Hippocampal formation (tissue), 2 donors: ENCODE measurements around the gene FRMPD4.

Experiments
- DNase-seq, 2 donors: peaks; one replicate each; lab custom pipeline; 2025; lab: John Stamatoyannopoulos, UW

Gene FRMPD4

DNA sequence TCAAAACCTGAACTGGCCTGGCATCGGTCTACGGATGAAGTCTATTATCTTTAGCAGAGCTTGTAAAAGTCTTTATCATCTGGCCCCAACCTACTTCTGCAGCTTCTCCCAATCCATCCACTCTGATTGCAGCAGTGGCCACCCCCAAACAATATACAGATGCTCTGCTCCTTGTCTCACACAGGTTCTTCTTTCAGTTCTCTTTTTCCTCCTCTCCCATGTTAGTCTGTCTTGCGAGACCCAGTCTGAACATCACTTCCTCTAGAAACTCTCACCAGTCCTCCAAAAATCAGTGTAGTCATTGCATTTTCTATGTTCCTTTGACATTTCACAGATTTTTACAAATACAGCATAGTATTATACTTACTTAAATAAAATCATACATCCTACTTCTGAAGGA, 163.0 kb downstream of the FRMPD4 start:
- no peak for DNase-seq

DNA sequence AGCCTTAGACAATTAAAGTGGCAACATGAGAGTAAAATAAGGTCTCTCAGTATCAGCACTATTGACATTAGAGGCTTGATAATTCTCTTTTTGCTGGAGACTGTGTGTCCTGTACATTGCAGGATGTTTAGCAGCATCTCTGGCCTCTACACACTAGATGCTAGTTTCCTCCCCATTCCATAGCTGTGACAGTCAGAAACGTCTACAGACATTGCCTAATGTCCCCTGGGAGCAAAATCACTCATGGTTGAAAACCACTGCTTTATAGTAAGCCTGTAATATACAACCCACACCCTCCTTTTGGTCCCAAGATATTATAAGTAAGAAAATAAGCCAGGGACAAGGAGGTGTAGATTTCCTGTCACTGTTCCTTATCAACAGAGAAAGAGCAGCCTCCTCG, 166.0 kb downstream of the FRMPD4 start:
- no peak for DNase-seq

DNA sequence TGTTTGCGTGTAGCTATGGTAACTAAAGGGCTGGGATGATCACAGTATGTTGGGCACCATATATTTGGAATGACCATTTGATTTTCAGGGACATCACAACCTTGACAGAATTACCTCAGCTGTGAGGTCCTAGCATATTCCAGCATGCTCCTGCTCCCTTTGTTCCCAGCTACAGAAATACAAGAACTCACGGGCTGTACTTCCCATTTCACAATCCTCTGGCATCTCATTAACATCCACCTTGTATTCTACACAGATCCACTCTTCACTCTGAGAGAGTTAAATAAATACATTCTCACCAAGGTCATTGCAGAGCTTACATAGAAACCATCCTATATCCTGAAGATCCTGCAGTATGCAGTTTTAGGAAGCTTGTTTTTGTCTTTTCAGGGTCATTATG, 169.7 kb downstream of the FRMPD4 start:
- DNase-seq: no peak

DNA sequence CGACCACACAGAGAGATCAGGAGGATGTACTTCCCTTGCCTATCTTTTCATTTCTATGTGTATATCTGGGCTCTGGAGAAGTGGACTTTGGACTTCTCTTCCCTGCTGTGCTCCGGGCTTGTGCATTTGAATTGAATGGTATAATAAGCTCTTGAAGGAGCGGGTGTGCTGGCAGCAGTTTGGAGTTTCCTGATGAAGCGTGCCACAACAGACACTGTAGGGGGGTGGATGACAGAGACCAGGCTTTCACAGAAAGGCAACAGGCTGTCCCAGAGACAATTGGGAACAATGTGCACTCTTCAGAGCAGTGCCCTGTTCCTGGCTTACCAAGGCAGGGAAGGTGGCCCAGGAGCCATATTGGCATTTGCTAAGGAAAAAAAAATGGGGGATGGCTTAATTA, 170.1 kb downstream of the FRMPD4 start:
- DNase-seq: no peak

DNA sequence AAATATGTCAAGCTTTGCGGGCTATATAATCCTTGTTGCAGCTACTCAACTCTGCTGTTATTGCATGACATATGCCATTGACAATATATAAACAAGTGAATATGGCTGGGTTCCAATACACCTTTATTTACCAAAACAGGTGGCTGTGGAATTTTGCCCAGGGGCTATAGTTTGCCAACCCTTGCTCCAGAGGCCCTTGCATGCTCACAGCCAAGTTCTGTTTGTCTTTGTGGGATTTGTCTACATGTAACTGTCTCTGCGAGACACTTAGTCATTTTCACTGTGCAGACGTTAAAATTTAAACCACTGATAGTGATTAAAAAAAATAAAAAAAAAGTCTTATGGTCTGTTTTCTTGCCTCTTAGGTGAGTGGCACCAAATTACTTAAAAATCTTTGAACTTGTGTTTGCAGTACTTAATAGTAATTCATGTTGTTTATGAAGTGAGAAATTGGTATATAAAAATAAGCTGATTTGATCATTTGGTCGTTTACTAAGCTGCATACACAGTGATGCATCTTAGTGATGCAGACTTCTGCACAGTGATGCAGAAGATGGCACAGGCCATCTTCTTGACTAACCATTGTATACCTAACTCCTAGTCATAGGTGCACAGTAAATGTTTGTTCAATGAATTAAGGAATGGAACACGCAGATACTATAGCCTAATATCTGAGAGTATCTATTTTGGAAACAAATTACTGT, 170.9 kb downstream of the FRMPD4 start:
- no peak for DNase-seq

DNA sequence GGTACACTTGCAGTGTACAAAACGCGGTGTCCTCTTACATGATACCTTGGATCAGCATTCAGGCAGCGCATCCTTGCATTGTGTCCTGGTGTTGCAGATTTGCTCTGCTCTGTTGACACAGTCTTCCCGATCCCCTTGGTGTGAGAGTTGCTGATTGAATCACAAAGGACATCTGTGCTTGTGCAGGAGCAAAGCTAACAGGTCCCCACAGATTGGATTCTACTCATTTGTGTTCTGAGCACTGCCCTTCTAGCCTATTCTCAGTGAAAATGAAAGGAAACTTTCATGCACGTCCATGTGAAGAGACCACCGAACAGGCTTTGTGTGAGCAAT, 171.4 kb downstream of the FRMPD4 start:
- no peak for DNase-seq

DNA sequence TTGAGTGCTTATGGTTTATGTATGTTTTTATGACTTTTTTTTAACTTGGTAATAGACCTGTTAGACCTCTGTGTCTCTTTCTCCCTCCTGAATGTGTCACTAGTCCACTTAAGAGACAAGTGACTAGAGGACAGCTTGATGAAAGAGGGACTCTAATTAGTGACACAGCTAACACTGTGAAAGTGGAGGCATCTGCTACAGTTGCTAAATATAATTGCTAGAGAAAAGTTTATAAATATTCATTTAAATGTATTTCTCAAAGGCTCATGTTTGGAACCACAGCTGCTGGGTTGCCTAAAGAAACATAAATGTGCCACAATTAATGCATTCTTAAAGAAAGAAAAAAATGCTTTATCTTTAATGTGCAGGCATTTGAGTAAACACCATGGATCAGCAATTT, 176.4 kb downstream of the FRMPD4 start:
- DNase-seq: no peak

DNA sequence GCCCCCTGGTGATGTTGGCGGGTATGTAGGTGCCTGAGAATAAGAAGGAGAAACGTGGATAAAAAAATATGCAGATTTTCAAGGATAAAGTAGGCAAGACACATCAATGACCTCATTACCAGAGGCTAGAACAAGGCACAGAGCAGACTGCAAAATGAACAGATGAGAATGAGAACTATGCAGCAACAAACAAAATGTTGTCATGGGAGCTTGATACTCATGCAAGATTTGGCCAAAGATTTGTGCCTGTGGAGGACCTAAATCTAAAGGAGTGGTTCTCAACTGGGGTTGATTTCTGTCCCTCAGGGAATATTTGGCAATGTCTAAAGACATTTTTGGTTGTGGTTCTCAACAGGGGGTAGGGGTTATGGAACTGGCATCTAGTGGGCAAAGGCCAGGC, 177.3 kb downstream of the FRMPD4 start:
- DNase-seq: no peak

DNA sequence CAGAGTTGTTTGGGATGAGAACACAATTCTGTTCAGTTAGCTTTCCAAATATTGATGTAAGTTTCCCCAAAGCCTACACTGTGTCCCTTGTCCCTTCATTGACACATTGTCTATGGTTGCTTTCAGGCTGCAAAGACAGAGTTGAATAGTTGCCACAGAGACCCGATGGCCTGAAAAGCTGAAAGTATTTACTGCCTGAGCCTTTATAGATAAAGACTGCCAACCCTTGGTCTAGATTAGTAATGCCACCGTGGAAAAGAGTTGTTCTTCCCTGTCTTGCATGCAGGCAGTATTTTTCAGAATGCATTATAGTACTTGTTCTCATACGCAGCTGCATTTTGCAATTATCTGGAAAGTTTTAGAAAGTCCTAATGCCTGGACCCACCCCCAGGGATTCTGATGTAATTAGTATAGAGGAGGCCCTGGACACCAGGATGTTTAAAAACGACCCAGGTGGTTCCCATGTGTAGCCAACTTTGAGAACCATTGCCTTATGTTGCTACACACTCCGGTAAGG, 180.8 kb downstream of the FRMPD4 start:
- DNase-seq: peak in 1 of 2 donors; percentile 12

DNA sequence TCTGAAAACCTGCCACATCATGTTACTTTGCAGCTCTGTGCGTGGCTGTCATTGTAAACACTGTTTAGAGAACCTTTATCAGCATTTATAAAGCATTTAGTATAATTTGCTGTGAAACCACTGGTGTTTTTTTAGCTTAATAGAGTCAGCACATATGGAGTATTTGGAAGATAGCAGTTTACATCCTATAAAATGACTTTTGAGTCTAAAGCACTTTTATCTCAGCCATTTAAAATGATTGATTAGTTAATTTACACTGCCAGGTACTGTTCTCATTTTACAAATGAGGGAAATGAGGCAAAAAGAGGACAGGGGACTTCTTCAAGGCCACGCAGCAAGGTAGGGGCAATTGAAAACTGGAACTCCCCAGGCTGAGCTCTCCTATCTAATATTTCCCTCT, 181.7 kb downstream of the FRMPD4 start:
- DNase-seq: no peak

DNA sequence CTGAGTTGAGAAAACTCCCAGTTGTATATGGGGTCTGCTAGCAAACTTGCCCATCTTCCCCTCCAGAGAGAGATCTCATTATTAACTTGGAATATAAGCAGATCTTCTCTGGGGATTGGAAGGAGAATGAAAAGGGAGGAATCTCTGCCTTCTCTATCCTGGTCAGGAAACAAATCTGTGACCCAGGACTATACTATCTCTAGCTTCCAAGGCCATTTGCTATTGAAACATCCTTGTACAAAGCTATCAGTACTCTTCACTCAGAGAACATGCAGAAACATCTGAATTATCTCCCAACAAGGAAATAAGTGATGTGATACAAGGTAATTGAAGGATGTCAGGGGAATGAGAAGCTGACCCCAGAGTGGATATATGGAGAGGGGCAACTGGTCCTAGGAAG, 183.8 kb downstream of the FRMPD4 start:
- no peak for DNase-seq

DNA sequence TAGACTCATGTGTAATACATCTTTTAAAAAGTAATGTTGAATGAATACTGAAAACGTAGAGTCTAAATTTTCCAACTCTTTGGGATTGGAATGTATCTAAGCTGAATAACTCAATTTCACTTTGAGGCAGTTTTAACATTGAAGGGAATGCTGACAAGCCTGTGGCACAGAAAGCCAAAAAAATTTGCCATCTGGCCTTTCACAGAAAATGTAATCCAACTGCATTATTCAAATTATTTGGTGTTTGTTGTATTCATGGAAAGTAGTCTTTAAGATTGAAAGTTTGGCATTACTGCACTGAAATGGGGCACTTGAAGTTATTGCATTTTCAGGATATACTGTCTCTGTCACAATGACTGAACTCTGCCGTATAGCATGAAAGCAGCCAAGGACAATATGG, 186.9 kb downstream of the FRMPD4 start:
- no peak for DNase-seq

DNA sequence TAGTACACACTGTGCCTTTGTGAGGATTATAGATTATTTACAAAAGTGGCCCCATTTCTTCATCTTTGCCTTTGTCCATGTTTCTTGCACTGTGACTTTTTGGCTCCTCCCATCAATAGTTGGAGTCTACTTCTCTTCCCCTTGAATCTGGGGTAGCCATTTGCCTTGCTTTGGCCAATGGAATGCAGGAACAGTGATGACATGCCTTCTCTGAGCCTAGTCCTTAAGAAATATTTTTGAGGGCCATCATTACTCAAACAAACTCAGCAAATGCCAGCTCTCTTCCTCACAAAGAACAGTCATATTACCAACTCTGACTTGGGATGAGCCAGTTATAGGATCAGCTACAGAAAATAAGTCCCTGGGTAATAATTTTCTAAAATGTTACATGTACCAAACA, 189.6 kb downstream of the FRMPD4 start:
- DNase-seq: no peak

DNA sequence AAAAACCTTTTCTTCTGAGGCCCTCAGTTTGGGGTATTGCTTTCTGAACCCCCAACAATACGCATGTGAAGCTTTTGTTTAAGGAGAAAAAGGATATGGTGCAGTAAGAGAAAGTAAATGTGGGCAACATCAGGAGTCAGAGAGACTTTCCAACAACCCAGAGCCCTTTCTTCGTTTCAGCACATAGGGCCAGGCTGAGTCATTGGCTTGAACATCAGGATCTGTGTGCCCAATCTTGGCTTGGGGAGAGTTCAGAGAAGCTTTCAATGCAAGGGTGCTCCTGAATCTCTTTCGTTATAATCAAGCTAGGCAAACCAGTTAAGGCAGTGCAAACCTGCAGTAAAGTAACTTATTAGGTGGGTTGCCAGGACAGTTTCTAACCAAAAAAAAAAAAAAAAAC, 191.2 kb downstream of the FRMPD4 start:
- no peak for DNase-seq

DNA sequence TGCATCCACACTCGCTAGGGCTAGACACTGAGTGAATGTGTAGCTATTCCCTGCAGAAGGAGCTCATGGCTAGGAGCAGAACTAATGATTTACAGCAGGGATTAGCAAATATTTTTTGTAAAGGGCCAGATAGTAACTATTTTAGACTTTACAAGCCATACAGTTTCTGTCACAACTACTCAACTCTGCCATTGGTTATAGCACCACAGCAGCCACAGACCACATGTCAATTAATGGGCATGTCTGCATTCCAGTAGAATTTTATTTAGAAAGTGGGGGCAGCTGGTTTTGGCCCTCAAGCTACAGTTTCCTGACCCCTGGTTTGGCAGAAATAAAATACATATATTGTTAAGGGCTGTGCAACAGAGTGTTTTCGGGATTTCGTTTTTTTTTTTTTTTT, 192.6 kb downstream of the FRMPD4 start:
- no peak for DNase-seq

DNA sequence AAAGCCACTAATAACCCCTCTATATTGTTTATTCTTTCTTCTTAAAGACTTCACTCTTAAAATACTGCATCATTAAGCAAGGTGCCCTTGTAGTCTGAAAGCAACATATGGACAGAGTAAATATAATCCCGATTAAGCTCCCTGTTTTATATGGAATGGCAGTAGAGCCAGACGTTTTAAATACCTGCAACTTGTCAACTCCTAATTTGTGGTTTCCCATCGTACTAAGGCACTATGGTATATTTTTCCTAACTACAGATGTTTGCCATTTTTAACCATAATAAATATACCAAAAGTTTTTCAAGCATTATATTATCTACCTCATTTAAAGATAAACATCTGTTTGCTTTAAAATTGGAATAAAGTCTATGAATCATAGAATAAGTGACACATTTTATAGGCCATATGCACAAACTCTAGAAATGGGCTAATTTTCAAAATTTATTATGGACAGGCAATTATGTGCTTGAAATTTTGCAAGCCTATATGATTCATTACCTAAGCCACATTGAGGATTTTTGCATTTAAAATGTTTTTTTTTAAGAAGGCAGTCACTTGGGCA, 194.6 kb downstream of the FRMPD4 start:
- DNase-seq: no peak

DNA sequence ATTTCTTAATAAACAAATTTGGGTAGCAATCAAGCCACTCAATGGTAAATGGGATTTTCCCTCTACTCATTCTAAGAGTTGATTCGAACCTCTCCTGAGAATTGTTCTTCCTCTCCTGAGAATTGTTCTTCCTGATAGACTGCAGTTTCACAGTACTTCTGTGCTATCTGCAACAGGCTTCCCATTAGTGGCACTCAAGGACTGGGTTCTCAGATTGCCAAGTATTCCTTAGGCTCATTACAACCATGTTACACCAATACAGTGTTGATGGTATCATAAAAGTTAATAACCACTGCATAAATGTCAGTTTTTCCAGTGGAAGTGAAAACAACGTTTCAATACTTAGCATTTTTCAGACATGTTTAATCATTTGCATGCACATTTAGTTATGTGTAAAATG, 201.6 kb downstream of the FRMPD4 start:
- no peak for DNase-seq

DNA sequence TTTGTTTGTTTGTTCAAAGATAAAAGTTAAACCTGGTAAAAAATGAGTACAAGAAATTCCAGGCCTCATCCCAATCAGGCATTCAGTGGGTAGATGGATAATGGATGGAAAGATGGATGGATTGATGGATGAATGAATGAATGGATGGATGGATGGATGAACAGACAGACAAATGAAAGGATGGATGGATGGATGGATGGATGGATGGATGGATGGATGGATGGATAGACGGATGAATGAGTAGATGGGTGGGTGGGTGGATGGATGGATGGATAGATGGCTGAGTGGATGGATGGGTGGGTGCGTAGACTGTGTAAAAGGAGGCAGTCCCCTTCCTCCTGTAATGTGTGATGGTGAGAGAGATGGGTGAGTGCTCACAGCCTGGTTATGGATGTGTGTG, 206.7 kb downstream of the FRMPD4 start:
- no peak for DNase-seq

DNA sequence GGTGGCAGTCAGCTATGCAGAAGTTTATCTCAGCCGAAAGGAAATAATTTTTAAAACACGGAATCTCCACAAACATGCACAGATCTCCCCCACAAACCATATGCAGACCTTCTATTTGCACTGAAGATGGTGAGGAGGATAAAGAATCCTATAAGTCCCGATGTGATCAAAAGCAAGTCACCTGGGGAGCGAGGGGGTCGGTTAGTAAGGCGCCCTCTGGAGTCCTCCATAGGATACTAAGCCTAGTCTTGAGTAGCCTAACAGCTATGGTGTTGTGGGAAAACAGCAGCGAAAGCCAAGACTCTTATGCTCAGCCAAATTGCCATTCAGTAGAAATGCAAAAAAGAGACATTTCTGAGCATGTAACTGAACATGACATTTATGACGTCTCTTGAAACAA, 210.9 kb downstream of the FRMPD4 start:
- no peak for DNase-seq

DNA sequence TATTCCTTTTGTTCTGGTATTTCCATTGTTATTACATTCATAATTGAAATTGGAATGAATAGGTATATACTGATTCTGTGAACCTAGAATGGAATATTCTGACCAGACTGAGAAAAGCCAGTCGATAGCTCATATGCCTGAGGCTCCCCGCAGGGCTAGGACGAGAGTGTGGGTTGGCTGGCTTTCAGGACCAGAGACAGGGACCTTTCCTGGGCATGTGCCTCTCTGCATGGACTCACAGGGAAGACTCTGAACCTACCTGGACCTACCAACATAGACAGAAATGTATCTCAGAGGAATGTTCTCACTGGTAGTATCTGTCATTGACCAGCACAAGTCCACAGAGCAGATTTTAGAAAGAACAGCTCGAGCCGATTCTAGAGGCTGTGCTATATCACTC, 214.6 kb downstream of the FRMPD4 start:
- DNase-seq: no peak

DNA sequence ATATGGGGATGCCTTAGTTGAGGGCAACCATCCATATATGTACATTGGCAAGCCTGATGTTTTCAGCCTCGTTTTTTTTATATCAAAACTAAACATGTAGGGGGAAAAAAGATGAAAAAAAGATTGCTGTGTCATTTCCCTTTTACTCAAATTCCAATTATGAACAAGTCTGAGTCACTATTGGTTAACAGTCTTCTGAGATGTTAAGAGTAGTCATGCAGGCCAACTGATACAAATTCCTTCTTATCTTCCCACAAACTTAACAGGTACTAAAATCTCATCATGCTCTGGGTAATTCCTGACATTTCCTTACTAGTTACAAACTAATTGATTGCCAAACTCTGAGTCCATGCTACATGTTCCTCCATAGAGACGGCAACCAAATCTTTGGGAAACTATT, 222.1 kb downstream of the FRMPD4 start:
- no peak for DNase-seq

DNA sequence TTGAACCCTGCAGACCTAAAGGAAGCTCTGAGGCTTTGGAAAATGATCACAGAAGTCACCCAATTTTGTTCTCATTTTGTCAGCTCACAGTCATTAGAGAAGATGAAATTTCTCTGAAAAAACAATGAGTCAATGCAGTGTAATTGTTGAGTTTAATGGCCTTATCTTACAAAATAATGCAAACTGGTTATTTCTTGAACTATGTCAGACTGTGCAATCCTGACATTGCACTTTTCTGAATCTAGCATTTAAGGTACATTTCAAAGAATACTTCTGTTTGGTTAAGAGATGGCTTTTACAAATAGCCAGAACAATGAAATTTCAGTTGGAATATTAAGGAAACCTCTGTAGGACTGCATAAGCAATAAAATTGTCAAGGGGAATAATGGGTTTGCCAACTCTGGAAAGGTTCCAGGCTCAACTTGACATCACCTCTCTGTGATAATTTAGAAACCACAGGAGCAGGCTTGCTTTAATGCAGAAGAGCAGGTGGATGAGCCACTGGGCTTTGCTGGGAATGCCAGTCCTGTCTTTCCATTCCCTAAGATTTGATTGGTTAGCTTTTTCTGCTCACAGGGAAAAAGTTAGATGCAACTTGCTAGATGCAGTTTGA, 222.8 kb downstream of the FRMPD4 start:
- DNase-seq: no peak

DNA sequence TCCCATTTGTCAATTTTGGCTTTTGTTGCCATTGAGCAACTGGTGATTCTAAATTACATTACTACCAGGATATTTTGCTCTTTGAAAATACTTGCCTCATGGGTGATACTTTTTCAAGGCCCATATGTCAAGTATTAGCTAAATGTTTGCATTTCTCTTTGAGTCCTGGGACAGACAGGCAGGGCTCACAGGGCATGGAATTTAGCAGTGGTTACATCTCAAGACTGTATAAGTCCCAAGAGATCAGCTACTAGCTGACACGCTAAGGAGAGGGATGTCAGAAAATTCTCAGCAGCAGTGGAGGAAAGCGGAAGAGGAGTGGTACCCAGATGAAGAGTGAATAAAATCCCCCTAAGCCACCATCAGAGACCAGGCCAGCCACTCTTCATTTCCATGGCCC, 224.9 kb downstream of the FRMPD4 start:
- no peak for DNase-seq

DNA sequence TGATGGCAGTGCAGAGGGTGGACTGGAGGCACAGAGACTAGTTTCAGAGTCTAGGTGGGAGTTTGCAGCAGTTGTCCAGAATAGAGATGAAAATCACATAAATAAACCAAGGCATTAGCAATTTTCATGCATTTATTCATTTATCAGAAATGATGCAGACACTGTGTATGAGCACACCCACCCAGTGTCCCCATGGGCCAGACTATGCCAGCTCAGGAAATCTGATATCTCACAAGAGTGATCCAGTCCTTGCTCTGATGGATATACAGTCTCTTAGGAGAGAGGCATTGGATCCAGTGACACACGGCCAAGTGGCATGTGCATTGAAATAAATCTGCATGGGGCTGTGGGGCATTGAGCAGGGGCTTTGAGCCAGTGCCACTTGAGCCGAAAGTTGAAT, 228.2 kb downstream of the FRMPD4 start:
- DNase-seq: no peak
